ENCODE measurements around the gene ATP2A3. TPM values are rescaled to one million over a fixed set of nuclear protein-coding genes. Genes with fewer than 3 reads are reported as not detected.

Gene ATP2A3
- polyA plus RNA-seq, 3 donors, result 6.9 to 46.5 (median 9.5) TPM

DNA sequence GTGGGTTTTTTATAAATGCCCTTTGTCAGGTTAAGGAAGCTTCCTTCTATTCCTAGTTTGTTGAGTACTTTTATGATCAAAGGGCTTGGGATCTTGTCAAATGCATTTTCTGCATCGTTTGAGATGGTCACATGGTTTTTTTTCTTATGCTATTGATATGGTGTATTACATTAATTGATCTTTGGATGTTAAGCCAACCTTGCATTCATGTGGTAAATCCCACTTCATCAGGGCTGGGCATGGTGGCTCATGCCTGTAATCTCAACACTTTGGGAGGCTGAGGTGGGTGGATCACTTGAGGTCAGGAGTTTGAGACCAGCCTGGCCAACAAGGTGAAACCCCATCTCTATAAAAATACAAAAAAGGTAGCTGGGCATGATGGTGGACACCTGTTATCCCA, 30.8 kb upstream of the ATP2A3 start:
- H3K79me2 ChIP-seq (ENCODE audit: insufficient read depth, low read length), result no peaks in the 10 kb centered on the region
- DNase-seq, result no peak
- Mint-ChIP-seq H3K9me3 (peaks cover 0 to 23% (median 14%) of the 10 kb centered on the region in 7 donors), H3K4me1 (peaks cover 4% of the 10 kb centered on the region), H3K36me3 (no peaks in the 10 kb centered on the region), H3K4me3 (no peak overlapping the region), H3K27me3 (ENCODE audit: low read depth in 3 of 3) (peaks cover 2 to 5% (median 2%) of the 10 kb centered on the region in 3 donors), H3K27ac (no peak overlapping the region)
- no peak overlapping the region for H3K4me3 ChIP-seq (replicated peaks in 1 of 3; ENCODE audit: low read depth in 2 of 3, low read length in 3 of 3)
- intact Hi-C loops (cut with micrococcal nuclease), result no loop called here
- no peaks in the 10 kb centered on the region for H4K20me1 ChIP-seq (ENCODE audit: insufficient read depth, low read length)
- no peak overlapping the region for H3K4me2 ChIP-seq (replicated peaks; ENCODE audit: extremely low read depth, low read length, poor library complexity, severe bottlenecking)
- TF ChIP-seq, protein P1, sequence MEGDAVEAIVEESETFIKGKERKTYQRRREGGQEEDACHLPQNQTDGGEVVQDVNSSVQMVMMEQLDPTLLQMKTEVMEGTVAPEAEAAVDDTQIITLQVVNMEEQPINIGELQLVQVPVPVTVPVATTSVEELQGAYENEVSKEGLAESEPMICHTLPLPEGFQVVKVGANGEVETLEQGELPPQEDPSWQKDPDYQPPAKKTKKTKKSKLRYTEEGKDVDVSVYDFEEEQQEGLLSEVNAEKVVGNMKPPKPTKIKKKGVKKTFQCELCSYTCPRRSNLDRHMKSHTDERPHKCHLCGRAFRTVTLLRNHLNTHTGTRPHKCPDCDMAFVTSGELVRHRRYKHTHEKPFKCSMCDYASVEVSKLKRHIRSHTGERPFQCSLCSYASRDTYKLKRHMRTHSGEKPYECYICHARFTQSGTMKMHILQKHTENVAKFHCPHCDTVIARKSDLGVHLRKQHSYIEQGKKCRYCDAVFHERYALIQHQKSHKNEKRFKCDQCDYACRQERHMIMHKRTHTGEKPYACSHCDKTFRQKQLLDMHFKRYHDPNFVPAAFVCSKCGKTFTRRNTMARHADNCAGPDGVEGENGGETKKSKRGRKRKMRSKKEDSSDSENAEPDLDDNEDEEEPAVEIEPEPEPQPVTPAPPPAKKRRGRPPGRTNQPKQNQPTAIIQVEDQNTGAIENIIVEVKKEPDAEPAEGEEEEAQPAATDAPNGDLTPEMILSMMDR (IDR thresholded peaks at IDR 0.05), result no peak
- no CpG with 5 or more reads among the region's 1 CpG for WGBS (ENCODE audit: insufficient coverage)
- H3K27me3 ChIP-seq (ENCODE audit: control insufficient read depth in 2 of 2, insufficient read depth in 2 of 2, low read length in 2 of 2), result no peaks in the 10 kb centered on the region
- no peak overlapping the region for H3K27ac ChIP-seq (ENCODE audit: low read depth in 1 of 2, low read length in 2 of 2)
- no peaks in the 10 kb centered on the region for H3K4me1 ChIP-seq (ENCODE audit: control insufficient read depth in 1 of 2, insufficient read depth in 2 of 2, low read length in 2 of 2)
- no peak overlapping the region for H3K9ac ChIP-seq (ENCODE audit: insufficient read depth, low read length, poor library complexity, severe bottlenecking)
- no peak overlapping the region for H2AFZ ChIP-seq (ENCODE audit: insufficient read depth, low read depth, low read length, poor library complexity, severe bottlenecking)
- no peaks in the 10 kb centered on the region for H3K36me3 ChIP-seq (replicated peaks in 1 of 2; ENCODE audit: control insufficient read depth in 1 of 2, insufficient read depth in 2 of 2, low read length in 2 of 2)
- peaks cover 0 to 4% of the 10 kb centered on the region in 2 donors for H3K9me3 ChIP-seq (replicated peaks in 1 of 2; ENCODE audit: control insufficient read depth in 1 of 2, insufficient read depth in 1 of 2, low read length in 2 of 2)

DNA sequence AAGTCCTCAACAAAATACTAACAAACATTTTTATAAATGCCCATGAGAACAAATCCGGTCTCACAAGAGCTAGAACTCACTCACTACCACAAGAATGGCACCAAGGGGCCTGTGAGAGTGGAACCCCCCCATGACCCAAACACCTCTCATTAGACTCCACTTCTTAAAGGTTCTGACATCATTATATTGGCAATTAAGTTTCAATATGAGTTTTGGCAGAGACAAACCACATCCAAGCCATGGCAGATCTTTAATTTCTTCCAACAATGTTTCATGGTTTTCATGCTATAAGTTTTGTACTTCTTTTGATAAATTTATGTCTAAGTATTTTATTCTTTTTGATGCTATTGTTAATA, 30.0 kb upstream of the ATP2A3 start:
- H3K4me3 ChIP-seq (replicated peaks in 1 of 3; ENCODE audit: low read depth in 2 of 3, low read length in 3 of 3), result no peak overlapping the region
- Mint-ChIP-seq H3K4me3 (no peak overlapping the region), H3K36me3 (no peaks in the 10 kb centered on the region), H3K4me1 (peaks cover 4% of the 10 kb centered on the region), H3K9me3 (peaks cover 0 to 23% (median 14%) of the 10 kb centered on the region in 7 donors), H3K27ac (no peak overlapping the region), H3K27me3 (ENCODE audit: low read depth in 3 of 3) (peaks cover 2 to 5% (median 2%) of the 10 kb centered on the region in 3 donors)
- H3K4me1 ChIP-seq (ENCODE audit: control insufficient read depth in 1 of 2, insufficient read depth in 2 of 2, low read length in 2 of 2), result no peaks in the 10 kb centered on the region
- H3K9ac ChIP-seq (ENCODE audit: insufficient read depth, low read length, poor library complexity, severe bottlenecking), result no peak overlapping the region
- H2AFZ ChIP-seq (ENCODE audit: insufficient read depth, low read depth, low read length, poor library complexity, severe bottlenecking), result no peak overlapping the region
- peaks cover 0 to 4% of the 10 kb centered on the region in 2 donors for H3K9me3 ChIP-seq (replicated peaks in 1 of 2; ENCODE audit: control insufficient read depth in 1 of 2, insufficient read depth in 1 of 2, low read length in 2 of 2)
- H3K36me3 ChIP-seq (replicated peaks in 1 of 2; ENCODE audit: control insufficient read depth in 1 of 2, insufficient read depth in 2 of 2, low read length in 2 of 2), result no peaks in the 10 kb centered on the region
- H3K79me2 ChIP-seq (ENCODE audit: insufficient read depth, low read length), result no peaks in the 10 kb centered on the region
- 100% methylated on average over 1 of the region's 1 CpG for WGBS (ENCODE audit: insufficient coverage)
- TF ChIP-seq, protein P1 (IDR thresholded peaks at IDR 0.05), result no peak
- DNase-seq, result no peak
- no peaks in the 10 kb centered on the region for H3K27me3 ChIP-seq (ENCODE audit: control insufficient read depth in 2 of 2, insufficient read depth in 2 of 2, low read length in 2 of 2)
- H4K20me1 ChIP-seq (ENCODE audit: insufficient read depth, low read length), result no peaks in the 10 kb centered on the region
- no peak overlapping the region for H3K27ac ChIP-seq (ENCODE audit: low read depth in 1 of 2, low read length in 2 of 2)
- H3K4me2 ChIP-seq (replicated peaks; ENCODE audit: extremely low read depth, low read length, poor library complexity, severe bottlenecking), result no peak overlapping the region
- intact Hi-C loops (cut with micrococcal nuclease), result no loop called here

Data from CD14-positive monocyte (primary cell).